GF-D8 (cell line): ENCODE measurements around the gene KLHL29.

Source experiments
- DNase-seq: peaks from one replicate; lab custom pipeline; 2025; lab: John Stamatoyannopoulos, UW

The KLHL29 gene

GRCh38 chr2:23697256-23698075, 312.5 kb downstream of the KLHL29 start:
- DNase-seq = no peak

DNA sequence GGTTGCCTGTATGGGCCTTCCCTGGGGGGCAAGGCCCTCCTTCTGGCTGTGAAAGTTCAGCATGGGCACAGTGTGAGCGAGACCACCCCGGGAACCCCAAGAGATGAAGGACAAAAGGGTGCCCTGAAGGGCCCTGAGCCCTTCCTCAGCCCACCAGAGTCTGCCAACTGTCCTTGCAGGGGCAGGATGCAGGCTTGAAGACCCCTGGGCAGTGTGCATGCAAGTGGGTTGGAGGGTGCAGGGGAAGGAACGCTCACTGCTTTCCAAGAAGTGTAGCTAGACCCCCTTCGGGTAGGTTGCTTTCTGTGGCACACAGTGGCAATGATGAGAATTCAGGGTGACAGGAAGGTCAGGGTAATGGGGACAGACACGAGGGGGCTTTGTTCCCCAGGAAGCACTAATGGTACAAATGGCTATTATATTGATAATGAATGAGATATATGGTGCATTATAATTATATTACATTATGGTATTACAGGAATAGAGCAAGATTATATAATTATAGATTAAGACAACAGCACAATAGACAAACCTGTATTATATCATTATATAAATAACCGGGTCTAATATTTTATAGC, 313.2 kb downstream of the KLHL29 start:
- DNase-seq = no peak

DNA sequence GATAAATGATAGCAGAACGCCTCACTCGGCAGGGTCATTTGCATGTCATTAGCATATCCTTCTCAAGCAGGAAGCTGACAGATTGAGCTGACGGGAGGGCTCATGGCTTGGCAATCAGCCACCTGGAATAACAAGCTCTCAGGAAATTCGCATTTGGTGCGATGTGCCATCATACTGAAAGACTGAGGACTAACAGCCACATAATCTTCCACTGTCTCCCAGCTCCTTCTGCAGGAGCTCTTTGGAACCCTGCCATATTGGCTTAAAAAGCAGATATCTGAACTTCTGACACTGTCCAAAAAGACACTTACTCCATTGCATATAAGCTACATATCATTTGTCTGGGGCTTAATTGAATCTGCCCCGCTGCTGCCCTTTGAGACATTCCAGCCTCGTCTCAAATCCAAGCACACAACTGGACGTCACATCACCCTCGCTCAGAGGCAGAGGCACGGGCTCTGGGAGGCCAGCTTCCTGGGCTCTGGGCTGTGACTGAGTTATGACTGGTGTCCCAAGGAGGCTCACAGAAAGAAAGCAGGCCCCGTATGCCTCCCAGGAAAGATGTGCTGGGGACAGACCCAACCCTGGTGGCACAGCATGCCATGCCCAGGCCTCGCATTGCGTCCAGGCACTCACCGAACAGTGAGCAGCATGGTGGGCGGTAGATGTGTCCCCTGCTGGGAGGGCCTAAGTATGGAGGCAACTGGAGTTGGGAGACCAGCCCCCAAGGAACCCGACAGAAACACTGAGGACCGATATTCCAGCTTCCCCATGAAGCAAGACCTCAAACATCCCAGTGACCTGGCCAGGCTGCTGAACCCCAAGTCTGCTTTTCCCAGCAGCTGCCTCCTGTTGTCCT, 314.0 kb downstream of the KLHL29 start:
- no peak for DNase-seq

DNA sequence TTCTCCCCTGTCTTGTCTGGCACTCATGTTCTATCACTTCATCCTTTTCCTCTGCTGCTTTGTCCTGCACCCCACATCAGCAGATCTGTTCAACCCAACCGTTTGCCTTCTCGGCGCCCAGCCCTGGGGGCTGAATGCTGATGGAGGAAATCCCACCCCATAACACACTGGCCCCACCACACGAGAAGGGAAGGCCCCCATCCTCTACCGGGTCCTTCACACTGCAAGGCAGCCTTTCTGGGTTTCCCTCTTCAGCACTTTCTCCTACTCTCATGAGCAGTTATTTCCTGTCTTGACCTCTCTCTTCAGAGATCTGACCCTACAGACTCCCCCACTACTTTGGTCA, 314.6 kb downstream of the KLHL29 start:
- DNase-seq = no peak

- DNase-seq = no peak
These were observed 315.6 kb downstream of the KLHL29 start for GRCh38 chr2:23700627-23701026.

DNA sequence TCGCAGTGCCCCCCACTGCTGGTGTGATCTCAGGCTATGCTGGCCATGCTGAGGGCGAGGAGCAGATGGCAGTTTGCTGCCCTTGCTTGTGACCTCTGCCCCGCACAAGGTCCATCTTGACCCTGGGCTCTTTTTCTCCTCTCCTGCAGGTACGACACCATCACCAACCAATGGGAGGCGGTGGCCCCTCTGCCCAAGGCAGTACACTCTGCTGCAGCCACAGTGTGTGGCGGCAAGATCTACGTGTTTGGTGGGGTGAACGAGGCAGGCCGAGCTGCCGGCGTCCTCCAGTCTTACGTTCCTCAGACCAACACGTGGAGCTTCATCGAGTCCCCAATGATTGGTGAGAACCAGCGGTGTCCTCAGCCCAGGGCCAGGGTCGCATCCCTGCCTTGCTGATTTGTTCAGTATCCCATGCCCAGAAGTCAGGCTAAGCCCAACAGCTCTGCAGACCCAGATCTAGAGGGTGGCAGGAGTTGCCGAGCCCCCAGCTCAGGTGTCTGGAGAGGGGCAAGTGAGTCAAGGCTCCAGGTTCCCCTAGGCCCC, 318.1 kb downstream of the KLHL29 start:
- DNase-seq = no peak

DNA sequence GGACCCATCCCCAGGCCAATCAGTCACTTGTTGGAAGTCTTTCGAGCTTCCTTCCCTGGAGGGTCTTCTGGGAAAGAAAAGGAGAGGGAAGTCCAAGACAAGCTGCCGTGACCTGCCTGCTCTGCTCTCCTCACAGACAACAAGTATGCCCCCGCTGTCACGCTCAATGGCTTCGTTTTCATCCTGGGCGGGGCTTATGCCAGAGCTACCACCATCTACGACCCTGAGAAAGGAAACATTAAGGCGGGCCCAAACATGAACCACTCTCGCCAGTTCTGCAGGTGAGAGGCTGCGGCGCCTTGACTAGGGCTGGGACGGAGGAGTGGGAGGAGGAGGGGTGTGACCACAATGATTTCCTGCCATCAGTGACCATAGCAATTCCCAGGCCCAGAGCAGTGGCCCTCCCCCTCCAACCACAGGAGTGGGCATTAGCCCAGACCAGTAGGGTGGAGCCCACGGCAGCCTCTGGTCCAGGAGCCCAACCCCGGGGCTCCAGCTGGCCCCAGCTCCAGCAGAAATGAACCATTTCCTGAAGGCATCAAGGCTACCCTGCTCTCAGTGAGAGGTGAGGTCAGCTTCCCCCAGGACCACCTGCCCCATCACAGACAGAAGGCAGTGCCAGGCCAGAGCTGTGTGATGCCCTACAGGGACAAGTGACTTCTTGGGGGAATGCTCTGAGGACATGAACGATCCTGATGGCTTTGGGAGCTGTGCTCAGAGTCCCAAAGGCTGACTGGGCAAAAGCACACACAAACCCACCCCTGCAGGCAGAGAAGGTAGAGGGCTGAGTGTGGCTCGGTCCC, 318.8 kb downstream of the KLHL29 start:
- no peak for DNase-seq

- no peak for DNase-seq
These were observed 321.0 kb downstream of the KLHL29 start for GRCh38 chr2:23705771-23706612.

DNA sequence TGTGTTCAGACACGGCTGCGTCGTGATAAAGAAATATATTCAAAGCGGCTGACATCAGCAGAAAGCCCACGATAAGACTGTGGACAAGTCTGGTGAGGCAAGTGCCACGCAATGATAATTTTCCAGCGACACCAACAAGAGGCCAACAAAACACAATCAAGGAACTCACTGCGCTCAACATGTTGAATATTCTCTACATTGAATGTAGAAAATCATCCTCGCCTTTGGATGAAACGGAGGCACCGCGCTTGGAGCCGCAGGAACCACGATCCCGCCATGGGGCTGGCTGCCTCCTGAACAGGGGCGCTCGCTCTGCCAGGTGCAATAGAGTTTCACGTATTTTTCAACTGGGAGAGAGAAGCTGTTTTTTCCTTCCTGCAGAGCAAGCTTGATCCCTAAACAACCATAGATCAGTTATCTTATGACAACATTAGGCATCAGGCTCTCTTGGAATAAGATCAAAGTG, 321.7 kb downstream of the KLHL29 start:
- DNase-seq = no peak

DNA sequence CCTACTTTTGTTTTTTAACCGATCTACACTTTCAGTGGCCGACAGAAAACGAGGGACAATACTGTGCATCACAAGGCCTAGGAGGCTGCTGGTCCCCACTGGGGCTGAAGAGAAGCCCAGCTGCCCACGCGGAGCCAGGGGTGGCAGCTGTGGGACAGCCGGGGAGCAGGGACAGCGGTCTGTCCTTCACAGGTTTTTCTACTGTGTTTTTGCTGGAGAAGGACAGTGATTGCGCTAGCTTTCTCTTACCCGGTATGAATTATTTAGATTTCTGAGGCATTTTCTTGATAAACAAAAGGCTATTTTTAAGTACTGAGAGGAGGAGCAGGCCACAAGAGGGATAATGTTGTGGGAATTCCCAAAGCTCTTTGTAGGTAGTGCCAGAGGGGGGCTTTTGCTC, 322.1 kb downstream of the KLHL29 start:
- no peak for DNase-seq

GRCh38 chr2:23708771-23709170, 323.8 kb downstream of the KLHL29 start:
- no peak for DNase-seq

DNA sequence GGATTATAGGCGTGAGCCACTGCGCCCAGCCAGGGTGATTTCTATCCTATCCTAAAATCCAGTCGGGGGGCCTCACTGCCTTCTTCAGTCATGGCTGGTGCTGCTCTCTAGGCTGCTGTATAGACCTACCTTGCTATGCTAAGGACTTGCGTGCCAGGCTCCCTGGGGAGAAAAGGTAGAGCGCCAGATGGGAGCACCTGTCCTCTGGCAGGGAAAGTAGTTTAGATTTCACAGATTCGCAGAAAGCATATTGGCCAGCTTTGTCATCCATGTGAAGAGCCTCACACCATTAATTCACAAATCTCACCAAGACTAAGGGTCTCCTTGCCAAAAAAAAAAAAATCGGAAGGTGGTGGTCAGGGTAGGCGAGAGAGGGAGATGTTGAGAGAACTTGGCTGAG, 324.3 kb downstream of the KLHL29 start:
- DNase-seq = no peak

GRCh38 chr2:23711979-23712755, 327.2 kb downstream of the KLHL29 start:
- DNase-seq = no peak

DNA sequence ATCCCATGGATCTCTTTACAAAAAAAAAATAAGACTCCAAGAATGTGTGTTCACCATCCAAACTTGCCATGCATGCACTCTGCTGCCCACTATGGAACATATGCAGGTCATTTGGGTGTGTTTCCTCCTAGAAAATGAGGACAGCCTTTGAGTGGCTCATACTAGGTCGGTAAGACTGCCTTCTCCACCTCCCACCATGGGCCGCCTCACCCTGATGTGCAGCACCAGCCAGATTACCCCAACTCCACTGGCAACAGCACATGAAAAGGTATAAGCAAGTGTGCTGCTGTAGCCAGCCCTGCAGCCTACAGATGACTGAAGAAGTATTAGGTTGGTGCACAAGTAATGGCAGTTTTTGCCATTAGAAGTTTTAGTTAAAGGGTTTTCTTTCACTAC, 327.8 kb downstream of the KLHL29 start:
- no peak for DNase-seq

DNA sequence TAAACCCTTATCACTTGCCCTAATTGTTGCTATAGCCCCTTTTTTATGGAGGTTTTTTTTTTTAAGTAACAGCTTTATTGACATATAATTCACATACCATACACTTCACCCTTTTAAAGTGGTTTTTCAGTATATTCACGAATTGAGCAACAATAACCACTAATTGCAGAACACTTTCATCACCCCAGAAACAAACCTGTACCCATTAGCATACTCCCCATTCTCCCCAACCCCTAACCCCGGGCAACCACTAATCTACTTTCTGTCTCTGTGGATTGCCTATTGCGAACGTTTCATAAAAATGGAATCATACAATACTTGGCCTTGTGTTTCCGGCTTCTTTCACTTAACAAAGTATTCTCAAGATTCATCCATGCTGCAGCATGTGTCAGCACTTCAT, 328.4 kb downstream of the KLHL29 start:
- DNase-seq = no peak

GRCh38 chr2:23718931-23719700, 334.1 kb downstream of the KLHL29 start:
- DNase-seq = no peak

GRCh38 chr2:23719716-23720115, 334.7 kb downstream of the KLHL29 start:
- no peak for DNase-seq

DNA sequence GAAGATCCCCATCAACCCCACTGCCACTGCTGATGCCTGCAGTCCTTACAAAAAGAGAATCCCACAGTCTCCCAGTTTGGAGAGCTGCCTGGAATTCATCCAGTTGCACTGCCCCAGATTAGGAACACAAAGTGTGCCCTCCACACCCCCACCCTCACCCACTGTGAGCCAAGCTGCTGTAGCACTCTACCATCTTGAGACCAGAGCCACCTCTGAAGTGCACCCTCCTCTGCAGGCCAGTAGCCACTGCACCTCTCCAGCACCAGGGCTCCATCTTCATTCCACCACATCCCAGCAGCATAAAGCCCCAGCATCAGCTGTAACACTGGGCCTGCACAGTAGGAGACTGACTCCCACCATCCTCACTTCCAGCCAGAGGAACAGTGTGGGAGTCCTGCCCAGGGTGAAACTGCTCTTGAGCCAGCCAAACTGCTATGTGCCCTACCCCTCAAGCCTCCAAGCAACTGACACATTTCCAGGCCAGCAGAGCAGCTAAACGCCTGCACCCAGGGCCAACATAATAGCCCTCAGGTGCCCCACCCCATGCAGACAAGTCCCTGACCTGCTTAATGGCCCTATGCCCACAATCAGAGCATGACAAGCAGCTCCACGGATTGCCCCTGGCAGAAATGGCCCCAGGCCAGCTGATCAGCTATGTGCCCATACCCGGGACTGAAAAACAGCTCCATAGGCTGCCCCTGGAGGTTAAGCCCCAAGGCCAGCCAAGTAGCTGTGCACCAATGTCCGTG, 335.9 kb downstream of the KLHL29 start:
- no peak for DNase-seq

DNA sequence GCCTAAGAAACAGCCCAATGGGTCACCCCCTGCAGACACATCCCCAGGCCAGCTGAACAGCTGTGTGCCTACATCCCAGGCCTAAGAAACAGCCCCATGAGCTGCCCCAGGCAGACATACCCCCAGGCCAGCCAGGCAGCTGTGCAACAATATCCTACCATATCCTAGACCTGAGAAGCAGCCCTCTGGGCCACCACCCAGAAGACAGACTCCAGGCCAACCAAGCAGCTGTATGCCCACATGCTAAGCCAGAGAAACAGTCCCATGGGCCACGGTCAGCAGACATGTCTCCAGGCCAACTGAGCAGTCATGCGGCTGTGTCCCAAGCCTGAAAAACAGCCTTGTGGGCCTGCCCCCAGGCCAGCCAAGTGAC, 336.5 kb downstream of the KLHL29 start:
- no peak for DNase-seq
